GM18507 (cell line): ENCODE measurements around the gene CRYZL1.
"Not testable (repeated sequence)": the region's sequence is repeated elsewhere in the genome, so short reads cannot be mapped to it uniquely, and the experiment has no call there.

ENCODE experiments used
- DNase-seq: peaks from one replicate; pipeline ENCODE4 v3.0.0; 2011; ENCODE audit warnings: low read depth; ENCODE audit not compliant: insufficient read length; ENCODE audit errors: extremely low spot score
- FAIRE-seq: peaks from 2 replicates; lab custom pipeline; 2011; peaks lifted over from hg19 to GRCh38; lab: Jason Lieb, UNC

CRYZL1 gene

DNA sequence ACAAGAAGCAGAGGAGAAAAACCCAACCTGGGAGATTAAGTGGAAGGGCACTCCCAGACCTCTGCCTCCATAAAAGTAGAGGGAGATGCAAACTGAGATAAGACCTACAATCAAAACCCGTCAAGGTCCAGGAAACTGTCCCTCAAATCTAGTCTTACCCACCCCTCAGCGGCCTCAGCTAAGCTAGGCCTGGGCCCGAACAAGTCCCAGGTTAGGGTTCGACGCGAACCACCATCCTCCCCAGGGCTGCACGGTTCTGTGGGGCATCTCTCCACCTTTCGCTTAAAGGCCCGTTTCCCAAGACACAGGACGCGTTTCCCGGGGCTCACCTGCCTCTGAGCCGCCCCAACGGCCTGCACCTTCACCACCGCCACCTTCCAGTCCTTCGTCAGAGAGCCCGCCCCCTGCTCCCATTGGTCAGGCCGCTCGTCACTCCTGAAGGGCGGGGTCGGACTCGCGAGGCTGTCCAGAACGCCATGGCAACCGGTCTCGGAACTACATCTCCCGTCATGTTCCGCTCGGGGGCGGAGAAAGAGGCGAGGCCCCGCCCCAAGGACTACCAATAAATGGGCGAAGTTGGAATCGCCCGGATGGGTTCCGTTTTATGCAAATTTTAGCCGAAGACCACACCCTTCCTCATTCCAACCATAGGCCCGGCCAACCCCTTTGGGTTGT lies at the start of gene CRYZL1:
TSS of gene CRYZL1 (minus strand) at position 390 of the 675 bp plus-strand sequence. CDS start 10,190 bp downstream, outside the sequence.
- DNase-seq (peak; percentile 89), FAIRE-seq (peak; percentile 99)

DNA sequence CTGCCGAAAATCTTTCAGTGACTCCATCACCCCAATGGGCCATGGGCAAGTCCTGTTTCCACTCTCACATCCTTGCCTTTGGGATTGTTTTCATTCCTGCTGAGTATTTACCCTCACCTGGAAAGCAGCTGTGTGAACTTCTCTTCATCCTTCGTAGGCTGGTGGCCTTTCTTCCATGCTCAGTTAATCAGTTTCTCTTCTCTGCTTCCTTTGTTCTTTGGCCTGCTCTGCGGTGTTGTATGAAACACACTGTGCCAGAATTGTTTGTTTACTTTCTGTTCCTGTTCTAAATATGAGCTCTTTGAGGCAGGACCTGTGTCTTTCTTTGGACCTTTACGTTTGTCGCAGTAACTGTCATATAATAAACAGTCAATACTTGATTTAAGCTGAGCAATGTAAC lies 49.3 kb upstream of the CRYZL1 start:
- DNase-seq (no peak), FAIRE-seq (no peak)

DNA sequence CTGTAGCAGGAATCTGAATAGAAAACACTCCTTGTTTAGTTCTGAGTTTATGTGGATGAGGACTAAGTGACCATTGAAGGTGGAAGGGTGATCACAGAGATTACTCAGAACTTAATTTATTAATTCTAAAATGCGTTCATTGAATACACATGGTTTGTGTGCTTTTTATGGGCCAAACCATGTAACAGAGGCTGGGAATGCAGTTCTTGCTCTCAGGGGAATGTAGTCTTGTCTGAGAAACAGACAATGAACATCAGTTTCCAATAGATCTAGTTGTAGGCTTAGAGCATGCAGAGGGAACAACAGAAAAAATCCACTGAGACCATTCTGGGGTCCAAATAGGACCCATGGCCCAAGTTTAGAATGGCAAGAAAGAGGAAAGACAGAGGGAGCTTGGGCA lies 46.8 kb upstream of the CRYZL1 start:
- FAIRE-seq = no peak
- DNase-seq = no peak

DNA sequence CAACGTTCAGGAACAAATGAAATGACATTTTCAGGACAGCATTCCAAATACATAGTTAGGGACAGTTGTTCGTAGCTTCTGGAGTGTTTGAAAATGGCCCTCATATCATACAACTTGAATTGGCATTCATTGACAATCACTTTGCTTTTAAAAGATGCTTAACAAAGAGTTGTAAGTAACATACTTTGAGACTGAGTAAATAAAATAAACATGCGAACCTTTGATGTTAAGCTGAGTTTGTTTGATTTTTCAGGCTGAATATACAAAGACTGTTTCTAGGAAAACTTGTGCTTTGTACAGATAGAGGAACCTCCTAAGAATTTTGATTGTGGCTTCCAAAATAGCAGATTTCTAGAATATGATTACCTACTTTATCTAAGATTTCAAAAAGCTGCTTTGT lies 46.1 kb upstream of the CRYZL1 start:
- FAIRE-seq = no peak

DNA sequence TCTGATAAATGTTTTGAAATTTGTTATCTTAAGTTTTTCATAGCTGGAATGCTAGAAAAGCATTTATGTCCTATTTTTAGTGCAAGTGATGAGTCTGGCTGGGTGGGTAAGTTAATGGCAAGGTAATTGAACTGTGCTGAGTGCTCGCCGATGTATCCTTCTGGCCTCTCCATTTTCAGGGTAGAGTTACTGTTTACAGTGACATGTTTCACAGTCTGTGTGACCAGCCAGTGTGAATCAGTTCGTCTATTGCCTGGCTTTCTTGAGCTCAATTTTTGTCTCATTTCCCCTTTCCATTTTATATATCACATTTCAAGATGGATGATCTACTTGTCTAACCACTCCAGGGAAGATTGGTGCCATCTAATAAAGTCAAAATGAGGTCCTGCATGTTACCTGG lies 44.8 kb upstream of the CRYZL1 start:
- FAIRE-seq = no peak

More for the DNA sequence above, 46.1 kb upstream of the CRYZL1 start:
- no peak for DNase-seq

DNA sequence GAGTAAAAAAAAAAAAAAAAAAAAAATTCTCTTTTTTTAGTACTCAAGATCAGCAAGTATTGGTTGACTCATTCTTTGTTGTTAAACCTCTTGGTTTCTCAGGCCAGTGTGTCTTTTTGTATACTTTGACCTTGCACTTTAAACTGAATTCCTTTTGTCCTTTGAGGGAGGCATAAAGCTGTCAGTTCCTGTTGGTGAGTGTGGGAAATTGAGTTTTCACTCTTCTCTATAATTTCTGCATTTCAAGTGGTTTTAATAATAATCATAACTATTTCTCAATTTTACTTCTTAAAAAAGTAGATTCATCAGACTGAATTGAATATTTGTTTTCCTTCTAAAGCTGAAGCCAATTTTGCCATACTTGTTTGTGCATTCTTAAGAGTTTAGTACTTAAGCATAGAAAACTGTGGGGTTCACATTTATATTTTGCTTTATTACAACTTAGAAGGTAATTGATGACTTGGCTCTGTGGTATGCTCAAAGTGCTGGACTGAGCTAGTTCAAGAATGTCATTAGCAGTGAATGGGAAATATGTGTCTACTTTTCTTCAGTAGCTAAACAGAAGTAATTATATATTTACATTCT lies 44.2 kb upstream of the CRYZL1 start:
- FAIRE-seq = no peak
- no peak for DNase-seq

More for the DNA sequence above, 44.8 kb upstream of the CRYZL1 start:
- no peak for DNase-seq

DNA sequence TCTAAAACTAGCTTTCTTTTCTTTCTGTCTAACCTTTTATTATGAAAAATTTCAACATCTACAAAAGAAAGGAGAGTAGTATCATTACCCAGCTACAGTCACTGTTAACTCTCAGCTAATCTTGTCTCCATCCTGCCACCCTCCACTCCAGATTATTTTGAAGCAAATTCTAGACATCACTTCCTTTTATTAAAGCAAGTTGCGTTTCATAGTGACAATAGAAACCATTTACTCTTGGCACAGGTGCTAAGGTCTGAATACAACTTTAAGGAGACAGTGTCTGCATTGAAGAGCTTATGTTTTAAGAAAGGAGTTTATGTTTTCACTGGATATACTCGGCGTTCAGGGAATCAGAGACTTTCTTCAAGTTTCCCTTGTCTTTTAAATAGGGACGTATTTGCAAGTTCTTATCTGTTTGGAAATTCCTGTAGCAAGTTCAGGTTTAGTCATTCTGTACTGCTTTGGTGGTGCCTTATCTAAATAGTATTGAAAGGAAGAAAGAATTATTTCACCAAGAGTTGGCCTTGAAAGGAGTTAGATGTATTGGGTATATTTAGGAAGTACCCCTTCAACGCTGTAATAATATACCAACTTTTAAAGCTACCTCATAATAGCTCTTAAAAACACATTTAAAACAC lies 43.5 kb upstream of the CRYZL1 start:
- DNase-seq = no peak
- FAIRE-seq = no peak

DNA sequence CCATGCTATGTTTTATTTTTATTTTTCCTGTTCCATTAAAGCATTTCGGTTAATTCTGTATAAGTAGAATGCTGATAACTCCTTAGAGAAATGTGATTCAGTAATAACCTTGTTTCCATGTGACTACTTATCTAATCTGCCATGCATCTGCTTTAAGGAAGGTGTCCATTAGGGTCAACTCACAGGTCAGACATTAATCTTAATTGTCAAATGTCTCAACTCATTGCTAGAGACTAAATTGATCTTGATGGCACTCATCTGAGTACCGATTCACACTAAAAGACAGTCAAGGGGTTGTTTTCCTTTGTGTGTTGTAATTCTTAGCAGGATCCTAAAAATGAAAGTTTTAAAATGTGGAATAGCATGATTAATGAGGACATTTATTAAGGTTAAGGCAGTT lies 42.5 kb upstream of the CRYZL1 start:
- FAIRE-seq = no peak
- no peak for DNase-seq

DNA sequence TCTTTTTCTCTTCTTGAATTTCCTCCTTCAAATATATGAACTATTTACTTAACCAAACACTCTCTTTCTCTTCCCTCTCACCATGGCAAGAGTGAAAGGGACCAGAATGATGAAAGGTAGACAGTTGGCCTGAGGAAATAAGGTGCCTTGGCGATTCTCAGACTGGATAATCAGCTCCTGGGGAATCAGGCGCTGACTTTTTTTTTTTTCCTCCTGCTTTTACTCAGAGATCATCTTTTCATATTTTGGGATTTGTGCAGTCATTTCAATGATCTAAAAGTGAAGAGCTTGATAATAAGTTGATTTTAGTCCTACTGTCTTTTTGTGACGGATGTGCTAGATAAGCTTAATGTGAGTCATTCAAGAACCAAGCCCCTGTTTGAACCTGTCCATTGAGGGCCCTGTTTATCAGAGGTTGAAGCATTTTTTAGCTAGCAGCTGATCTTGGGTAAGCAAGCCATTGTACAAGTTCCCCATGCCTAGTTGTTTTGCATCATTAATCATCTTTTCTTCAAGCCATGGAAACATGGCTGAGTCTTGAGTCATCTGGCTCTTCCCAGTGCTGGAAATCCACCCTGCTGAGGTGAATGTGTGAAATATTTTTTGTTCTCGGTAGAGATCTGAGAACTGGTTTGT lies 41.6 kb upstream of the CRYZL1 start:
- DNase-seq (no peak), FAIRE-seq (no peak)

DNA sequence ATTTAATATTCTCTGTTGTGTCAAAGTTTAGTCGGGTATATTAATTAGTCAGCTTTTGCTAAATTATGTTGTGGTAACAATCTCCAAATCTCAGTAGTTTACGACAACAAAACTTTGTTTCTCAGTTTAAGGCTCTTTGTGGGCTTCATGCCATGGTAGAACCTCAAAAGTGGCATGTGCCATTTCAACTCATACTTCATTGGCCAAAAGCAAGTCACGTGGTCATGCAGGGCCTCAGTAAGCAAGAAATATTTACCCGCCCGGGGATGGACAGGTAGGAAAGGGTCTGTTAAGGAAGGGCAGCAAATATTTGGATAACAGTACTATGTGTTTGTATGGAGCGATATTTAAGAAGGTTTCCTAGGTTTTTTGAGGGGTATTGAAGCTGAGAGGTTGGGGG lies 39.3 kb upstream of the CRYZL1 start:
- no peak for DNase-seq
- FAIRE-seq = no peak

DNA sequence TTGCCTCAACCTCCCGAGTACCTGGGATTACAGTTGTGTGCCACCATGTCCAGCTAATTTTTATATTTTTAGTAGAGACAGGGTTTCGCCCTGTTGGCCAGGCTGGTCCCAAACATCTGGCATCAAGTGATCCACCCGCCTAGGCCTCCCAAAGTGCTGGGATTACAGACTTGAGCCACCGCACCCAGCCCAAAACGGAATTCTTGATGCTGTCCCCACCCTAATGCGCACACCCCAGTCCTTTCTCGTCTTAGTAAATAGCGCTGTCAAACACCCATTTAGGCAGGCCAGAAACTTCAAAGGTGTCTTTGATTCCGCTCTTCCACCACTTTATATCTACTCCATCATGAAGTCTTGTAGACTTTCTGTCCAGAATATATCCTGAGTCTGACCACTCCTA lies 35.9 kb upstream of the CRYZL1 start:
- no peak for FAIRE-seq
- no peak for DNase-seq

DNA sequence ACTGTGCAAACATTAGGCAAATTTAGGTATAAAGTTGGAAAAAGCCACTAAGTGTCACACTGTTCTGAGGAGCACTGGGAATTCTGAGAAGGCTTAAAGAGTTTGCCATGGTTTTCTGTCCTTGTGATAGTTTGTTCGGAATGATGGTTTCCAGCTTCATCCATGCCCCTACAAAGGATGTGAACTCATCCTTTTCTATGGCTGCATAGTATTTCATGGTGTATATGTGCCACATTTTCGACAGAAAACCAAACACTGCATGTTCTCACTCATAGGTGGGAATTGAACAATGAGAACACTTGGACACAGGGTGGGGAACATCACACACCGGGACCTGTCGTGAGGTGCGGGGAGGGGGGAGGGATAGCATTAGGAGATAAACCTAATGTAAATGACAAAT lies 35.1 kb upstream of the CRYZL1 start:
- not testable (repeated sequence) for FAIRE-seq, DNase-seq

DNA sequence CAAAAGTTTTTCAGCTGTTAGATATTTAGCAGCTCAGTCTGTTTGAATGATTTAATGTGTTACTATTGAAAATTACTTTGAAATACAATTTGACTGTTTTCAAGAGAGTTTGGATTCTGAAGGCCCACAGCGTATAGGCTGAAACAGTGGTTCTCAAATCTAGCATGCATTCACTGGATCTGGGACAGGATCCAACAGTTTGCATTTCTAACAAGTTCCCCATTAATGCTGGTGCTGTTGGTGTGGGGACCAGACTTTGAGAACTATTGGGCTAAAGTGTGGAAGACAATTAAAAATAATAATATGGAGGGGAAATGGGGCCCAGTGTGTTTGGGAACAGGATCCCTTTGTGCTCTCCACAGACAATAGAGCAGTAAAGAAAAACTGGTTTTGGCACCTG lies 32.7 kb upstream of the CRYZL1 start:
- no peak for FAIRE-seq
- DNase-seq = no peak

DNA sequence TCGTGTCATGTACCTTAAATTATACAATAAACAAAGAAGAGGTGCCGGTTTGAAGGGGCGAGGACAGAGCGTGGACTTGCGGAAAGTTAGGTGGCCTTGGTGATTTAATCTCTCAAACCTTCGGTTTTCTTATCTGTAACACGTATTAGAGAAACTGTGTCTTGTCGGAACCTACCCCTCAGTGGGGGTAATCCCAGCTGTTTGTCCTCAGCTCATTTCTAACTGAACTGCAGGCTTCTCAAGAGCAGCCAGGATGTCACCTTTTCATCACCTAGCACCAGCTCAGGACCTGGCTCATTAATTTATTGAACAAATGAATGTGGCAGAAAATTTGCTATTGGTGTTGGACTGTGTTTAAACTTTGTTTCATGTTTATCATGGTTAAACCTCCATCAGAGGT lies 31.9 kb upstream of the CRYZL1 start:
- FAIRE-seq = no peak
- no peak for DNase-seq

DNA sequence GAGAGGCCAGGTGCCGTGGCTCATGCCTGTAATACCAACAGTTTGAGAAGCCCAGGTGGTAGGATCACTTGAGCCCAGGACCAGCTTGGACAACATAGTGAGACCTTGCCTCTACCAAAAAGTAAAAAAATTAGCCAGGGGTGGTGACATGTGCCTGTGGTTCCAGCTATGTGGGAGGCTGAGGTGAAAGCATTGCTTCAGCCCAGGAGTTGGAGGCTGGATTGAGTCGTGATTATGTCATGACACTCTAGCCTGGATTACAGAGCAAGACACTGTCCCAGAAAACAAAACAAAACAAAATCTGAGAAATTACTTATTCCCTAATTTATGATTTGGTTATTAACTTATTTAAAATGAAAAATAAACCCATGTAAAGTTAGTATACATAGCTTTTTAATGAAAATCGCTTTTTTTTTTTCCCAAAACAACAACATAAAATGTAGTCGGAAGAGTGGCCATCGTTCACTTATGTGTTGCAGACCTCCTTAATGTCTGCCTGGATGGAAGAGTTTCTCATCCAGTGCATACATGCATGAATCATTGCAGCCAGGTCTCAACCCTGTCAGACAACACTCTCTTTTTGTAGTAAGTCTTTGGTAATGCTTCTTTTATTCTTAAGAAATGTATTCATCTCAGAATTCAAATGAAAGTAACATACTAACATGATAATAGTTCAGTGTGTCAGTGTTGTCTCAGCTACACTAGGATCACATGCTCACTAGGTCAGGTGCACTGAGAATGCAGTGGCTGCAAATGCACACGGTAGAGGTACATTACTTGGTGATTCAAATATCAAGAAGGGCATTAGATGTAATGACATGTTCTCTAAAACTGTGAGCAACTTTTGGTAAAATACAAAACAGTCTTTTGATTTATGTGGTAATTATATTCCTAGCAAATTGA lies 28.8 kb upstream of the CRYZL1 start:
- no peak for DNase-seq
- no peak for FAIRE-seq

DNA sequence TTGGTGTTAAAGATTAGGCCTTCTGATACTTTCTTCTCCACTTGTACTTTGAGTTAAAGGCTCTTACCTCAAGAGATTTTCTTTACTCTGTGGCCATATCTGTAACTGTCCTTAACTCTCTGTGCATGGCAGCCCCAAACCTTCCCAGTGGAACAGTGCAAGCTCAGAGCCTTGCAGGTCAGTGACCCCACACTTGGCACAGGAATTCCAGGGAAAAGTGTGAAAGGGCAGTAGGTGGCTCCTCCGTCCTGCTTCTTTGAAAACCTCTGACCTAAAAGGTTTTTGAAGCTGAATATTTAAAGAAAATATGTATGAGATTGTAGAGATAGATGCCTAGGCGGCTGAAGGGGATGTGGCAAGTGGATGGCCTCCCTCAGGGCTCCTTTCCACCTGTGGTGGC lies 27.1 kb upstream of the CRYZL1 start:
- DNase-seq = no peak
- no peak for FAIRE-seq

DNA sequence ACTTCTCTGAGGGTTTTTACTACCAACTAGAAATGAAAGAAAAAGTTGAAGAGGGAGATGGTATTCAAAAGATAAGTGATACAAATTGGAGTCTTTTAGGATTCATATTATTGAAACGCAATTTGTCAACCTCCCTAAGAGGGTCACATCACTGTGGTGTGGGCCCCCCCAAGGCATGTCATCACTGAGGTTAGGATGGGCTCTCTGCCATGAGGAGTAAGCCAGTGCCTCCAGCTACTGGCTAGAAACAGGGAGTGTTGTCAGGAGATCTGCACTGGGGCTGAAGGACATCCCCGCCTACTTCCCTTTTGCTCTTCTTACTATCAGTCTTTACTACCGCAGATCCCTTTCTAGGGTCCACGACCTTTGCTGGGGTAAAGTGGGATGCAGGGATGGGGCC lies 26.6 kb upstream of the CRYZL1 start:
- FAIRE-seq (no peak), DNase-seq (no peak)

DNA sequence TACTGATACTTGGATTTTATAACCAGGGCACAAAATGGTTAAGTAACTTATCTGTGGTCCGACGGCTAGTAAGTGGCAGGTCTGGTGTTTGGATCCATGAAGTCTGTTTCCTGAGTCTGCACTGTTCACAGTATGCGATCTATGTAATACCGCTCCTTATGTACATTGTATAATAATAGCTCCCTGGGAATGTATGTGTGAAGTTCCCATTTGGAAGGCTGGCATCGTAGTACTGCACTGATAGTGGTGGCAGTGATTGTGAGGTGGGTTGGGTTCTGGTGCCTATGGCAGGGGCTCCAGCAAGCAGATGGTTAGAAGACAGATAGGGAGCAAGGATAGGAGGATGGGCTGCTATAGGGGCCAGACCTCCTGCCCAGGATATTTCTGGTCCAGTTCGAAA lies 26.1 kb upstream of the CRYZL1 start:
- FAIRE-seq = no peak
- no peak for DNase-seq

DNA sequence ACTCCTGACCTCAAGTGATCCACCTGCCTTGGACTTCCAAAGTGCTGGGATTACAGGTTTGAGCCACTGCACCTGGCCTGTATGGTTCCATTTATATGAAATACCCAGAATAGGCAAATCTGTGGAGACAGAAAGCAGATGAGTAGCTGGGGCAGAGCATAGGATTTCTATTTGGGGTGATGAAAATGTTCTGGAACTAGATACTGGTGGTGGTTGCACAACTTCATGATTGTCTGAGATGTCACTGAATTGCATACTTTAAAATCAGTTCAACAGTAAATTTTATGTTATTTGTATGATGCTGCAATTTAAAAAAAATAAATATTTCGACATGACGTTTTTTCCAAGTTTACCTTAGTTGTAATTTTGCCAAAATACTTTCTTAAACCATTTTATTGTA lies 24.6 kb upstream of the CRYZL1 start:
- no peak for FAIRE-seq

DNA sequence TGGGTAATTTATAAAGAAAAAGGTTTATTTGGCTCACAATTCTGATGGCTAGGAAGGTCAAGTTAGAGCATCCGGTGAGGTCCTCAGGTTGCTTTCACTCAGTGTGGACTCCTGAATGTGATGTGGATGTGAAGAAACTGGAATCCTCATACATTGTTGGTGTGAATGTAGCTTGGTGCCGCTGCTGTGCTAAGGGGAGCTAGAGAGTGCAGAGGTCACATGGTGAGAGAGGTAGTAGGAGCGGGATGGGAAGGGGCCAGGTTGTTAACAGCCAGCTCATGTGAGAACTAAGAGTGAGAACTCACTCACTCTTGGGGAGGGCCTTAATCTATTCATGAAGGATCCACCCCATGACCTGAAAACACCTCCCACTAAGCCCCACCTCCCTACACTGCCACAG lies 22.6 kb upstream of the CRYZL1 start:
- no peak for DNase-seq
- FAIRE-seq = no peak

More for the DNA sequence above, 24.6 kb upstream of the CRYZL1 start:
- DNase-seq = no peak
